Measurements from ENCODE around the gene MEIS2. TPM values are rescaled to one million over a fixed set of nuclear protein-coding genes. Genes with fewer than 3 reads are reported as not detected.

MEIS2 gene
- total RNA-seq, 2 experiments from 2014 or later = 0.14 TPM; not detected in 1

- Mint-ChIP-seq H3K27me3 (peaks cover 11% of the 10 kb centered on the region), H3K27ac (no peak overlapping the region), H3K9me3 (no peaks in the 10 kb centered on the region), H3K4me3 (no peak overlapping the region), H3K4me1 (ENCODE audit: low read depth) (no peaks in the 10 kb centered on the region), H3K36me3 (ENCODE audit: low read depth) (no peaks in the 10 kb centered on the region)
- ChIA-PET POLR2A (no interaction called here), CTCF (interaction anchor here (0.8 to 1.1 kb wide), 4 partner anchors 11 to 251 kb away, joined by 3 read pairs; no protein-coding TSS in a partner anchor)
- intact Hi-C loops (cut with micrococcal nuclease) = no loop called here
- no peak for ATAC-seq
- no peak for TF ChIP-seq CTCF (IDR thresholded peaks at IDR 0.05)
- no peak for DNase-seq
Measured at GRCh38 chr15:37134699-37135131, 34.4 kb upstream of the MEIS2 start.

- Mint-ChIP-seq H3K9me3 (no peaks in the 10 kb centered on the region), H3K4me1 (ENCODE audit: low read depth) (no peaks in the 10 kb centered on the region), H3K27ac (no peak overlapping the region), H3K27me3 (peaks cover 10% of the 10 kb centered on the region), H3K4me3 (no peak overlapping the region), H3K36me3 (ENCODE audit: low read depth) (no peaks in the 10 kb centered on the region)
- intact Hi-C loops (cut with micrococcal nuclease) = no loop called here
- no peak for ATAC-seq
- ChIA-PET CTCF (interaction anchor here (0.8 to 1.1 kb wide), 2 partner anchors 87 to 251 kb away, joined by 3 read pairs; no protein-coding TSS in a partner anchor), POLR2A (no interaction called here)
- DNase-seq = no peak
- TF ChIP-seq CTCF (IDR thresholded peaks at IDR 0.05) = no peak
Measured at GRCh38 chr15:37134244-37134643, 33.9 kb upstream of the MEIS2 start.

- Mint-ChIP-seq H3K4me1 (ENCODE audit: low read depth) (no peaks in the 10 kb centered on the region), H3K4me3 (no peak overlapping the region), H3K27ac (no peak overlapping the region), H3K9me3 (no peaks in the 10 kb centered on the region), H3K27me3 (peaks cover 11% of the 10 kb centered on the region), H3K36me3 (ENCODE audit: low read depth) (no peaks in the 10 kb centered on the region)
- intact Hi-C loops (cut with micrococcal nuclease) = no loop called here
- ChIA-PET CTCF (interaction anchor here (0.8 to 1.1 kb wide), 2 partner anchors 86 to 250 kb away, joined by 3 read pairs; no protein-coding TSS in a partner anchor), POLR2A (no interaction called here)
- no peak for TF ChIP-seq CTCF (IDR thresholded peaks at IDR 0.05)
- DNase-seq (no peak), ATAC-seq (no peak)
Measured at GRCh38 chr15:37133602-37134001, 33.3 kb upstream of the MEIS2 start.

- intact Hi-C loops (cut with micrococcal nuclease) = no loop called here
- H3K4me3 Mint-ChIP-seq = no peak overlapping the region
- no peaks in the 10 kb centered on the region for H3K4me1 Mint-ChIP-seq (ENCODE audit: low read depth)
- no peaks in the 10 kb centered on the region for H3K9me3 Mint-ChIP-seq
- no peak for DNase-seq
- peaks cover 11% of the 10 kb centered on the region for H3K27me3 Mint-ChIP-seq
- ChIA-PET POLR2A (no interaction called here), CTCF (no interaction called here)
- no peak for ATAC-seq
- H3K27ac Mint-ChIP-seq = no peak overlapping the region
- no peaks in the 10 kb centered on the region for H3K36me3 Mint-ChIP-seq (ENCODE audit: low read depth)
- TF ChIP-seq CTCF (IDR thresholded peaks at IDR 0.05) = no peak
Measured at GRCh38 chr15:37132826-37133417, 32.6 kb upstream of the MEIS2 start.

- CTCF ChIA-PET = no interaction called here
- no peak for DNase-seq
Measured at GRCh38 chr15:37131621-37132020, 31.3 kb upstream of the MEIS2 start.

More at GRCh38 chr15:37131621-37132020, 31.3 kb upstream of the MEIS2 start:
- POLR2A ChIA-PET = no interaction called here
- H3K27me3 Mint-ChIP-seq = peaks cover 9% of the 10 kb centered on the region
- intact Hi-C loops (cut with micrococcal nuclease) = no loop called here
- H3K4me3 Mint-ChIP-seq = no peak overlapping the region
- H3K36me3 Mint-ChIP-seq (ENCODE audit: low read depth) = no peaks in the 10 kb centered on the region
- no peaks in the 10 kb centered on the region for H3K9me3 Mint-ChIP-seq
- no peak for ATAC-seq
- TF ChIP-seq CTCF (IDR thresholded peaks at IDR 0.05) = no peak
- H3K27ac Mint-ChIP-seq = no peak overlapping the region
- no peaks in the 10 kb centered on the region for H3K4me1 Mint-ChIP-seq (ENCODE audit: low read depth)

Measured in activated CD8-positive, alpha-beta T cell treated with anti-CD3 and anti-CD28 coated beads for 36 hours (primary cell).